GM12878 (cell line): ENCODE measurements around the gene TBC1D10A. TPM values are rescaled to one million over a fixed set of nuclear protein-coding genes. Genes with fewer than 3 reads are reported as not detected.

Experiments used
- ESRRA ChIP-seq: IDR thresholded peaks from 2 replicates; pipeline ENCODE4 v1.6.1; 2012; ENCODE audit warnings: mild to moderate bottlenecking, low read length, improper control_type of control experiment
- FOS ChIP-seq: IDR thresholded peaks from 3 replicates; pipeline ENCODE4 v1.6.1; 2011; ENCODE audit warnings: borderline replicate concordance; ENCODE audit not compliant: insufficient read length; ENCODE audit errors: extremely low read depth
- GABPA ChIP-seq: IDR thresholded peaks from 2 replicates; pipeline ENCODE4 v1.6.1; 2014; ENCODE audit warnings: antibody characterized with exemption, low read depth, mild to moderate bottlenecking, inconsistent platforms
- GATAD2B ChIP-seq: fragments of 450-650 bp; conservative IDR thresholded peaks from 2 replicates; pipeline ENCODE4 v1.6.1; 2017; ENCODE audit warnings: low read depth, mild to moderate bottlenecking, moderate library complexity
- JUND ChIP-seq: IDR thresholded peaks from 2 replicates; pipeline ENCODE4 v1.6.1; 2012; ENCODE audit warnings: low read depth, mild to moderate bottlenecking, low read length, improper control_type of control experiment, moderate library complexity
- PAX8 ChIP-seq: fragments of 450-650 bp; IDR thresholded peaks from 2 replicates; pipeline ENCODE4 v1.6.1; 2017; ENCODE audit warnings: mild to moderate bottlenecking, moderate library complexity
- POLR2AphosphoS2 ChIP-seq: IDR thresholded peaks from 2 replicates; pipeline ENCODE4 v1.6.1; 2011; ENCODE audit warnings: low read depth, mild to moderate bottlenecking, low read length, improper control_type of control experiment, moderate library complexity
- POLR2AphosphoS5 ChIP-seq: IDR thresholded peaks from 2 replicates; pipeline ENCODE4 v1.6.1; 2011; ENCODE audit warnings: mild to moderate bottlenecking, low read length, inconsistent platforms
- RELA ChIP-seq: fragments of 450-650 bp; IDR thresholded peaks from 2 replicates; pipeline ENCODE4 v1.8.0; 2014; ENCODE audit warnings: borderline replicate concordance; ENCODE audit not compliant: partially characterized antibody
- REST ChIP-seq: IDR thresholded peaks from 2 replicates; pipeline ENCODE4 v1.6.1; 2012; ENCODE audit warnings: mild to moderate bottlenecking, low read depth, low read length
- RUNX3 ChIP-seq: IDR thresholded peaks from 2 replicates; pipeline ENCODE4 v1.6.1; 2012; ENCODE audit warnings: low read length, inconsistent platforms
- SPI1 ChIP-seq: IDR thresholded peaks from 2 replicates; pipeline ENCODE4 v1.6.1; 2011; ENCODE audit warnings: low read depth, mild to moderate bottlenecking, low read length, moderate library complexity, borderline replicate concordance; ENCODE audit not compliant: insufficient read depth
- STAT1 ChIP-seq: fragments of 450-650 bp; conservative IDR thresholded peaks from 2 replicates; pipeline ENCODE4 v1.6.1; 2014; ENCODE audit warnings: antibody characterized with exemption, mild to moderate bottlenecking
- TARDBP ChIP-seq: IDR thresholded peaks from 2 replicates; pipeline ENCODE4 v1.6.1; 2016; ENCODE audit warnings: borderline replicate concordance
- USF2 ChIP-seq: IDR thresholded peaks from 2 replicates; pipeline ENCODE4 v1.6.1; 2011; ENCODE audit warnings: low read depth, low read length, improper control_type of control experiment, borderline replicate concordance
- YY1 ChIP-seq: IDR thresholded peaks from 2 replicates; pipeline ENCODE4 v1.6.1; 2011; ENCODE audit warnings: low read depth, mild to moderate bottlenecking, low read length
- ZBTB33 ChIP-seq: fragments of 450-650 bp; IDR thresholded peaks from 2 replicates; pipeline ENCODE4 v1.6.1; 2017; ENCODE audit warnings: mild to moderate bottlenecking
- ZNF24 ChIP-seq: fragments of 450-650 bp; IDR thresholded peaks from 2 replicates; pipeline ENCODE4 v1.6.1; 2017; ENCODE audit warnings: antibody characterized with exemption, mild to moderate bottlenecking
- polyA plus RNA-seq, 11 experiments: library from polyadenylated mRNA; depleted of rRNA in 4 of 11; unstranded in 6 of 11; stranded (reverse) in 5 of 11; fragments of >200 nt; fragmentation: Nextera tagmentation in 4 of 11; fragmentation: Illumina TruSeq in 1 of 11; extraction: Ambion mirVana in 4 of 11; extraction: Trizol in 1 of 11; gene quantifications; 1 replicate in 1 of 11; 2 replicates in 10 of 11; pipeline versions ENCODE4 v1.2.1 to v1.2.3, GENCODE V29; 2011 to 2016; ENCODE audit warnings: inconsistent platforms in 2 of 11, missing spikeins in 2 of 11, low read depth in 1 of 11
- total RNA-seq, 4 experiments: library from RNA; depleted of rRNA in 3 of 4; stranded (reverse); fragments of >200 nt in 3 of 4; fragmentation: Illumina TruSeq in 1 of 4; extraction: Trizol in 1 of 4; gene quantifications; 2 replicates each; pipeline versions ENCODE4 v1.2.1 to v1.2.3, GENCODE V29; 2013 to 2021
- TF ChIP-seq, protein P1 (sequence below): IDR thresholded peaks from 2 replicates; pipeline ENCODE4 v1.6.1; 2012; ENCODE audit warnings: low read depth, low read length, improper control_type of control experiment
- TF ChIP-seq, protein P2 (sequence below): fragments of 450-650 bp; IDR thresholded peaks from 2 replicates; pipeline ENCODE4 v1.6.1; 2017; ENCODE audit warnings: mild to moderate bottlenecking, low read depth, inconsistent platforms; ENCODE audit not compliant: poor library complexity, severe bottlenecking

Gene TBC1D10A
- total and polyA plus RNA-seq, 10 of the 15 experiments (the other 5 are each of a cell fraction or from before 2014, with no cell fraction given), result 0.27 to 25.7 (median 15.3) TPM

DNA sequence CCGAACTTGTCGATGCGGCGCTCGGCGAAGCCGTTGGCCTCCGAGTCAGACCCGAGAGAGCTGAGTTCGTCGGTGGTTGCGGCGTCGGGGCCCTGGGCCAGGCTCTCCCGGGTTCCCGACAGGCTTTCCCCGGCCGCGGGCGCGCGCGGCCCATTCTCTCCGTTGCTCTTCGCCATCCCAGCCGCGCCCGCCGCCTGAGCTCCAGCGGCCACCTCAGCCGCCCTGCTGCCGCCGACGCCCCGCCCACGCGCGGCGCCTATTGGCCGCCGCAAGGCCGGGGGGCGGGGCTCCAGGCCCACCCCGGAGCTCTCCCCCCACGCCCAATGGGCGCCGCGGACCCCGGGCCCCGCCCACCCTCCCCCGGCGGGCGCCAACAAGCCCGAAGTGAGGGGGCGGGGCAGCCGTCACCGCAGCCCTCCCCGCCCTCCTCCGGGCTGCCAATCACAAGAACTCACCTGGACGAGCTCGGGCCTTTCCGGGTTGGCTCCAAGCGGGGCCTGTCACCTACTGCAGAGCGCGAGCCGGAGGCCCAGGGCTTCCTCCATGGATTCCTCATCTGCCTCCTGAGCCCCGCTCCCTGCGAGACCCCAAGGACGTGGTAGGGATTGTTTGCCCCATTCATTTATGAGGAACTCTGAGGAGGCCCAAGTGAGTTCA lies at the start of gene TBC1D10A (continued):
- TF ChIP-seq, protein P1, sequence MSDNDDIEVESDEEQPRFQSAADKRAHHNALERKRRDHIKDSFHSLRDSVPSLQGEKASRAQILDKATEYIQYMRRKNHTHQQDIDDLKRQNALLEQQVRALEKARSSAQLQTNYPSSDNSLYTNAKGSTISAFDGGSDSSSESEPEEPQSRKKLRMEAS, result no peak
- TF ChIP-seq, protein P2, sequence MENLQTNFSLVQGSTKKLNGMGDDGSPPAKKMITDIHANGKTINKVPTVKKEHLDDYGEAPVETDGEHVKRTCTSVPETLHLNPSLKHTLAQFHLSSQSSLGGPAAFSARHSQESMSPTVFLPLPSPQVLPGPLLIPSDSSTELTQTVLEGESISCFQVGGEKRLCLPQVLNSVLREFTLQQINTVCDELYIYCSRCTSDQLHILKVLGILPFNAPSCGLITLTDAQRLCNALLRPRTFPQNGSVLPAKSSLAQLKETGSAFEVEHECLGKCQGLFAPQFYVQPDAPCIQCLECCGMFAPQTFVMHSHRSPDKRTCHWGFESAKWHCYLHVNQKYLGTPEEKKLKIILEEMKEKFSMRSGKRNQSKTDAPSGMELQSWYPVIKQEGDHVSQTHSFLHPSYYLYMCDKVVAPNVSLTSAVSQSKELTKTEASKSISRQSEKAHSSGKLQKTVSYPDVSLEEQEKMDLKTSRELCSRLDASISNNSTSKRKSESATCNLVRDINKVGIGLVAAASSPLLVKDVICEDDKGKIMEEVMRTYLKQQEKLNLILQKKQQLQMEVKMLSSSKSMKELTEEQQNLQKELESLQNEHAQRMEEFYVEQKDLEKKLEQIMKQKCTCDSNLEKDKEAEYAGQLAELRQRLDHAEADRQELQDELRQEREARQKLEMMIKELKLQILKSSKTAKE, result no peak
- TF ChIP-seq YY1 (peak; percentile 52; the same call in 1 of the 2 replicates), ESRRA (no peak), PAX8 (no peak), STAT1 (no peak), ZBTB33 (no peak), RELA (peak; percentile 27), POLR2AphosphoS2 (peak; percentile 60; the same call in 1 of the 2 replicates), GATAD2B (peak; percentile 56; the same call in 1 of the 2 replicates), REST (no peak), TARDBP (no peak), RUNX3 (peak; percentile 28; the same call in 1 of the 2 replicates), USF2 (no peak), JUND (no peak), ZNF24 (no peak), POLR2AphosphoS5 (peak; percentile 79), GABPA (no peak), SPI1 (no peak), FOS (no peak)
